Measurements from ENCODE around the gene TMEM18. TPM values are rescaled to one million over a fixed set of nuclear protein-coding genes. Genes with fewer than 3 reads are reported as not detected.

TMEM18 gene
- total and polyA plus RNA-seq, 11 donors: 7.0 to 20.0 (median 10.5) TPM

DNA sequence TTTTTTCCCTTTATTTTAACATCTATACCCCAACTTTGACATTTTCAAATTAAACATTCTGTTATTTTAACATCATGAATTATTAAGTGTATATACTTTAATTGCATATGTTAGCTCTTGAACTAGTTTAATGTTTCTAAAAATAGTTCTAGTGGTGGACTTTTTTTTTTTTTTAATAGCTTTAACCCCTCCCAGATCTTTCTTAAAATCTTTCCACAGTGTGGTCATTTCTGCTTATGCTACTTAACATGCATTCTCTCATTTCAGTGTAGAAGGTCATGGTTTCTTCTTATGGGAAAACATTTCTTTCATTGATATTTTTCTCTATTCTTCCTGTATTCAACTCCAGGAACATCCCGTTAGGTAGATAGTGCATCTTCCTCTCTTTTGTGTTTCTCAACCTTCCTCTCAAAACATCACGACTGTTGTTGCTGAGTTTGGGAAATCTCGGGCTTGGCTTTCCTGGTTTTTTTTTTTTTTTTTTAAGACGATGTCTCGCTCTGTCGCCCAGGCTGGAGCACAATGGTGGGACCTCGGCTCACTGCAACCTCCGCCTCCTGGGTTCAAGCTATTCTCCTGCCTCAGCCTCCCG lies 849 bp upstream of the TMEM18 start:
- Histone ChIP-seq H3K27ac (peak overlapping the region; percentile 90 to 100 (median 98)), H3K4me3 (peak overlapping the region; percentile 61 to 92 (median 77)), H3K36me3 (peaks cover 0 to 10% (median 0%) of the 10 kb centered on the region in 9 donors), H3K27me3 (no peaks in the 10 kb centered on the region), H3K9me3 (no peaks in the 10 kb centered on the region), H3K4me1 (peaks cover 0 to 30% (median 12%) of the 10 kb centered on the region in 12 donors)
- DNase-seq: no peak
- WGBS, 4 donors: 64 to 75% (median 68%) methylated on average over 9 of the region's 9 CpGs
- ATAC-seq: no peak
- TF ChIP-seq CTCF (IDR thresholded peaks at IDR 0.05): no peak
- no peak for TF ChIP-seq POLR2A (IDR thresholded peaks at IDR 0.05)
- intact Hi-C loops (cut with DNase I): no loop called here

DNA sequence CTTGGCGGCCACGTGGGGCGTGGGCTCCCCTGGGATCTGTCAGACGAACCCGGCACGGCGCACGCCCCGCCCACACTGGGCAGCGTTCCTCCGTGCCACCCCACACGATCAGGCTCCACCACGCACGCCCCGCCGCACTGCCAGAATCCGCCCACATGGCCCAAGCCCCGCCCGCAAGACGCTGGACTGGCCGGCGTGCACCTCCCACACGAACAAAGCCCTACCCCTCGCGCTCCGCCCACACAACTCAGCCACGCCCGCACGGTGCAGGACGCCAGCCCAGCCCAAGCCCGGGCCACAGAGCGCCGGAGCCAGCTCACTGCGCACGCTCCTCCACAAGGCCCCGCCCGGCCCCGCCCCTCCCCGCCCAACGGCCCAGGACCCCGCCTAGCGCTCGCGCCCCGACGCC lies 555 bp downstream of the TMEM18 start:
- H3K4me1 ChIP-seq: peaks cover 0 to 30% (median 12%) of the 10 kb centered on the region in 12 donors
- H3K4me3 ChIP-seq: peak overlapping the region; percentile 37 to 91 (median 75)
- ATAC-seq (peak; percentile 93 to 96 (median 95)), DNase-seq (peak; percentile 99 to 100 (median 99))
- no peaks in the 10 kb centered on the region for H3K27me3 ChIP-seq
- no peak for TF ChIP-seq POLR2A (IDR thresholded peaks at IDR 0.05)
- no peak for TF ChIP-seq CTCF (IDR thresholded peaks at IDR 0.05)
- H3K9me3 ChIP-seq: no peaks in the 10 kb centered on the region
- intact Hi-C loops (cut with DNase I): no loop called here
- peak overlapping the region; percentile 30 to 100 (median 98) for H3K27ac ChIP-seq
- 1 to 20% (median 1%) methylated on average over 1 to 46 of the region's 46 CpGs for WGBS, 4 donors
- peaks cover 0 to 21% (median 11%) of the 10 kb centered on the region in 9 donors for H3K36me3 ChIP-seq

DNA sequence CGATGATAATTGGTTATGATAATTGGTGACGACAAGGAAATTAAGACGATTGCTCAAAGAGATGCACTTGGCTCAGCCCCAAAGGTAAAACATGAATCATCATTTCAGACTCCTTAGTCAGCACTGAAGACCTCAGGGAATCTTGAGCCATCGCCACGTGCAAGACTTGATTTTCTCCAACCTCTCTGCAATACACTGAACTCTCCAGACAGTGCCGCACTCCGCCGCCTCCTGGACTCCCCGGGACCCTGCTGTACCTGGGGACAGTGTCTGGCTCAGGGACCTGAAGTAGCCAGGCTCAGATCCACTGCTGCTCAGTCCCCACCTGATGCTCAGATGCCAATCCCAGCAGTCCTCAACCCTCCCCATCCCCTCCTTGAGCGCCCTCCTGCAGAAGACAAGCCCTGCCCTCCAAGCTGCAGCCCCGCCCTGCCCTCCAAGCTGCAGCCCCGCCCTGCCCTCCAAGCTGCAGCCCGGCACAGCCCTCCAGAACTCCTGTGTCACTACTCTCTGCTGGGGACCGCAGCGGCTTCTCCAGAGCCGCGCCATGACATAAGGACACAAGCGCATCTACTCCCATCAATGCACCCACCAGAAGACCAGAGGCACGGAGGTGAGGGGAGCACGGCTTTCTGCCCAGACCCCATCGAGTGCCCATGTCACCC lies 1.1 kb downstream of the TMEM18 start:
- H3K9me3 ChIP-seq: no peaks in the 10 kb centered on the region
- WGBS, 4 donors: 11 to 42% (median 25%) methylated on average over 15 to 21 of the region's 21 CpGs
- peaks cover 0 to 30% (median 12%) of the 10 kb centered on the region in 12 donors for H3K4me1 ChIP-seq
- H3K27ac ChIP-seq: peak overlapping the region in 10 of 12 donors; percentile 14 to 100 (median 98)
- TF ChIP-seq CTCF (IDR thresholded peaks at IDR 0.05): peak in 1 of 12 donors; percentile 19
- no peak for TF ChIP-seq POLR2A (IDR thresholded peaks at IDR 0.05)
- DNase-seq (peak in 3 of 5 donors; percentile 41 to 62 (median 51)), ATAC-seq (peak; percentile 1 to 18 (median 10))
- peaks cover 0 to 22% (median 11%) of the 10 kb centered on the region in 9 donors for H3K36me3 ChIP-seq
- peak overlapping the region; percentile 37 to 91 (median 75) for H3K4me3 ChIP-seq
- no peaks in the 10 kb centered on the region for H3K27me3 ChIP-seq
- intact Hi-C loops (cut with DNase I): no loop called here

DNA sequence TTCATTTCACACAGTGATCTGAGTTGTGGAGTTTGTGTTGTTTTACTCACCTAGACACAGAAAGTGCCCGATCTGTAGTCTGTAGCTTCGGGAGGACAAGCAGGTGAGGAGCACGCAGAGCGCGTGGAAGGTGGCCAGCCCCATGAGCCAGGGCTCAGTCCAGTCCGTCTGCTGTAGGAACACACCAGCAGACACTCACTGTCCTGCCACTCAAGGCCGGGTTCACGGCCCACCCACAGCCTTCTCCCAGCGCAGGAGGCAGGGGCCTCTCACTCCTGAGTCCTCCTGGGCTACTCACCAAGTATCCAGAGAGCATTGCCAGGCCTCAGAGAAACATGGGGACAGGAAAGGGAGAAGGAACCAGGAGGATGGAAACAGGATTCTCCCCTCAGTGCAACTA lies 1.7 kb downstream of the TMEM18 start:
- Histone ChIP-seq H3K27me3 (no peaks in the 10 kb centered on the region), H3K27ac (peak overlapping the region in 1 of 12 donors; percentile 98), H3K4me3 (no peak overlapping the region), H3K36me3 (peaks cover 0 to 29% (median 14%) of the 10 kb centered on the region in 9 donors), H3K9me3 (no peaks in the 10 kb centered on the region), H3K4me1 (peaks cover 0 to 30% (median 12%) of the 10 kb centered on the region in 12 donors)
- no peak for TF ChIP-seq CTCF (IDR thresholded peaks at IDR 0.05)
- TF ChIP-seq POLR2A (IDR thresholded peaks at IDR 0.05): no peak
- no peak for DNase-seq
- intact Hi-C loops (cut with DNase I): no loop called here
- WGBS, 4 donors: 91 to 94% (median 91%) methylated on average over 6 to 9 of the region's 9 CpGs
- no peak for ATAC-seq

Data from heart left ventricle (tissue), 16 donors.